GM21737 (cell line): ENCODE measurements around the gene TLR9.

Experiments
- ATAC-seq: cut with Tn5 transposase; IDR thresholded peaks from one replicate; pipeline ENCODE4 v1.9.1; 2021; ENCODE audit warnings: mild to moderate bottlenecking, moderate library complexity; ENCODE audit not compliant: unreplicated experiment

The TLR9 gene

DNA sequence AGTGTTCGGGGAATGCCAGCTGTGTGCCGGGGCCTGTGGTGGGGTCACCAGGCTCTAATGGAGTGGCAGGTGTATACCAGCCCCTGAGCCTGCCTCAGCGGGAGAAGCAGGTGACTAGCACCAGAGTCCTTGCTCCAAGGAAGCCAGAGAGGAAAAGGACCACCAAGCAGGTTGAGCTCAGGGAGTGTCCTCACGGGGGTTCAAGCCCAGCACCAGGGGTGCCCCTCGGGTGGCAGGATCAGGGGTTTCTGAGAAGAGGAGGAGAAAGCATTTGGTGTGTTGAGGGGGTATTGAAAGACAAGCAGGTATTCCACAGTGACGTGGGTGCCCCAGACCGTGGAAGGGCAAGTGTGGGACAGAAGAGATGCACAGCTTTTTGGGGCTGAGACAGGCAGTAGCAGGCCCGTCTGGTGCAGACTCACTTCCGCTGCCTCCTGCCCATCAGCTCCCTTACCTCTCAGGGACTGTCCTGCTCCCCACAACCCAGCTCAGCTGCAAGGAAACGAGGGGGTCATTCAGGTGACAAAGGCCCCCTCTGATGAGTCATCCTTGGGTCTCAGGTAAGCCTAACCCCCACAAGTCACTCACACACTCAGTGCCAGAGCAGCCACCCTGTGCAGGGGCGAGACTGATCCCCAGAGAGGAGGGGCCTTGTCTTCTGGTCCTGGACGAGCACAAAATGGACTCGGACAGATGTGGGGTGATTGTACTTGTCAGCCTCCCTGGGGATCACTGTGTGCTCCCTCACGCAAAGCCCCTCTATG lies 49.8 kb downstream of the TLR9 start:
- ATAC-seq: no peak

DNA sequence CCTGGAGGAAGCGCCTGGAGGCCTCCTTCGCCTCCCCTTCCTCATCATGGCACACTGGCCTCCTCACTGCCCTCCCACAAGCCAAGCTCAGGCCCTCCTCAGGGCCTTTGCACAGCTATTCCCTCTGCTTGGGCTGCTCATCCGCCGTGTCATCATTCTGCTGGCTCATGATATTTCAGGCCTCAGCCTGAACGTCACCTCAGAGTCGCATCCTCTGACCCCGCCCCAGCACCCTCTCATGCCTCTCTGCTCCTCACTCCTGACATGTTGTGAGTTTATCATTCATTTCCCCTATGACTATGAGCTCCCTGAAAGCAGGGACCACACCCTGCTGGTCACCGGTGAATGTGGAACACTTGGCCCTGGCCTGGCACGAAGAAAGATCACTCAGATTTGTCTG lies 50.5 kb downstream of the TLR9 start:
- no peak for ATAC-seq

DNA sequence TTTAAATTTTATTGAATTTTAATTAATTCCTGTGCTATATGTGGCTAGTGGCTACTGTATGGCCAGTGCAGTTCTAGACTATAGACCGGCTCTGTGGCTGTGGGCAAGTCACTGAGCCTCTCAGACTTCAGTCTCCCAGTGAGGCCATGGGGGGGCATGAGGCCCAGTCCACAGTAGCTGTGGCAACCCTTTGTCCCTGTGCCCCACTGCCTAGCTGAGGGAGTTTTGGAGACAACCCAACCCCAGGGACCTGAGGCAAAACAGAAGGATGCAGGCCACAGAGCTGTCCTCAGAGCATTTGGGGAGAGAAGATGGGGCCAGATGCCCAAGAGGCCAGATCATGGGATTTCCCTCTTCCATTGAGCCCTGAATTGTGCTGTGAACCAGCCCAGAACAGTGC lies 52.3 kb downstream of the TLR9 start:
- no peak for ATAC-seq

DNA sequence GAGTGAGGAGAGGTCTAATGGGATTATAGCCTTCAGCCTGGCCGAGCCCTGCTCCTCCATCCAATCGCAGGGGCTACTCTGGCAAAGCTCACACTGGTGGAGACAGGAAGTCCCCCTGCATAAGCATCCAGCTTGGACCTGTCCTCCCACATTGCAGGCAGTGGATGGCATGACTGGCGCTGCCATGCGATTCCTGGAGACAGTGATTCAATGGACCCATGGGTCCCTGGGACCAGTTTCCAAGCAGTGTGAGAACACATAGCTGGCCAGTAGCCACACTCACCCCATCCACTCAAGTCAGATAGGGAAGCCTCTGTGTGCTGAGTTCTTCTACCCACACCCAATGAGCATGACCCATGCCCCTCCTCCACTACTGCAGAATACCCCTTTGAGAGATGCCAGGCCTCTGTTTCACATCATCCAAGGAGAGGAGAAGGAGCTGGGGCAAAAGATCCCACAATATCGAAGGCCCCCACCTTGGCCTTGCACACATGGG lies 53.1 kb downstream of the TLR9 start:
- ATAC-seq: no peak

DNA sequence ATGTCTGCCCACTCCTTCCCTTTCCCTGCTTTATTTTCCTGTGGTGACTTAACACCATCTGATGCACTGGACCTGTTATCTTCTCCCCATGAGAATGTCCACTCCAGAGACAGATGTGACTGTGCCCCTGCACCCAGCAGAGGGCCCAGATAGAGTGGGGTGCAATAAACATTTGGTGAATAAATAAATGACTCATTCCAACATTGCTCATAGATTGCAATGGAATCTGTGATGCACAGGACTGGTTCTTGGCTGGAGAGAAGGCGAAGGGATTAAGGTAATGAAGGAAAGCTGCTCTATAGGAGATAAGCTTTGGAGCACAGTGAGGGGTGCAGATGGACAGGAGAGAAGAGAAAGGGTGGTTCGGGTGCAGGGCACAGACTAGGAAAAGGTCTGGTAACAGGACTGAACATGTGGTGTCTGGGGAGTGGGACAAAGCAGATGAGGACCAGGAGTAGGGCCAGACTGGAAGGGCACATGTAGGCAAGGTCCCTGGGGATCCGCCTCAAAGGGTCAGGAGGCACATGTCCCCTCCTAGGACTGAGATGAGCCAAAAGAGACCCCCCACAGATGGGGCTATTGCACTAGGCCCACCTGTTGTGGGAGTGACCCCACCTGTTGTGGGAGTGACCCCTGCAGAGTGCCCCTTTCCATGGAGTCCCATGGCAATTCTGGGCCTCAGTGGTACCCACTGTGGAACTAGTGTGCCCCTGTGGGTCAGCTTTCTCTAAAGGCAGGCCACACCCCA lies 53.8 kb downstream of the TLR9 start:
- no peak for ATAC-seq
